Activated CD4-positive, alpha-beta memory T cell treated with anti-CD3 and anti-CD28 coated beads, Interleukin-2, amount 10 ng/mL, durations not matched to agents 7 days and 5 days (primary cell): ENCODE data around the gene PPP1R9A. TPM values are rescaled to one million over a fixed set of nuclear protein-coding genes. Genes with fewer than 3 reads are reported as not detected.

Experiments
- CTCF ChIA-PET: fragments of 350-600 bp; sonication (Branson Sonifier 250); formaldehyde crosslinking; loops from one replicate; lab custom pipeline; 2021; ENCODE audit warnings: antibody characterized with exemption, inconsistent platforms; lab: Charles Lee
- POLR2A ChIA-PET: fragments of 350-600 bp; sonication (Branson Sonifier 250); formaldehyde crosslinking; loops from one replicate; lab custom pipeline; 2021; ENCODE audit warnings: antibody characterized with exemption; lab: Charles Lee
- DNase-seq: peaks from one replicate; pipeline ENCODE4 v3.0.0-alpha.2; 2020
- H3K27ac Mint-ChIP-seq: one replicate; pipeline ENCODE4 v1.8.0; 2021; ENCODE audit warnings: mild to moderate bottlenecking, mixed read lengths
- H3K27me3 Mint-ChIP-seq: one replicate; pipeline ENCODE4 v1.8.0; 2021; ENCODE audit warnings: mixed read lengths
- H3K36me3 Mint-ChIP-seq: one replicate; pipeline ENCODE4 v1.8.0; 2021; ENCODE audit warnings: low read depth, mixed read lengths
- H3K4me1 Mint-ChIP-seq: one replicate; pipeline ENCODE4 v1.8.0; 2021; ENCODE audit warnings: mixed read lengths
- H3K4me3 Mint-ChIP-seq: one replicate; pipeline ENCODE4 v1.8.0; 2021; ENCODE audit warnings: mild to moderate bottlenecking, mixed read lengths
- H3K9me3 Mint-ChIP-seq: one replicate; pipeline ENCODE4 v1.8.0; 2021; ENCODE audit warnings: mixed read lengths
- total RNA-seq, 2 experiments: library from RNA; stranded (reverse); gene quantifications; one replicate each; pipeline ENCODE4 v1.2.3, GENCODE V29; 2021

PPP1R9A gene
- total RNA-seq, 2 experiments from 2014 or later = not detected

GRCh38 chr7:95041031-95041430, 133.6 kb downstream of the PPP1R9A start:
- no peak overlapping the region for H3K4me3 Mint-ChIP-seq
- H3K27ac Mint-ChIP-seq = no peak overlapping the region
- no peaks in the 10 kb centered on the region for H3K4me1 Mint-ChIP-seq
- ChIA-PET POLR2A (no interaction called here), CTCF (no interaction called here)
- no peaks in the 10 kb centered on the region for H3K36me3 Mint-ChIP-seq
- no peak for DNase-seq
- no peaks in the 10 kb centered on the region for H3K9me3 Mint-ChIP-seq
- no peaks in the 10 kb centered on the region for H3K27me3 Mint-ChIP-seq

GRCh38 chr7:95045236-95045923, 138.0 kb downstream of the PPP1R9A start:
- Mint-ChIP-seq H3K9me3 (no peaks in the 10 kb centered on the region), H3K4me3 (no peak overlapping the region), H3K27me3 (no peaks in the 10 kb centered on the region), H3K27ac (no peak overlapping the region), H3K36me3 (no peaks in the 10 kb centered on the region), H3K4me1 (no peaks in the 10 kb centered on the region)
- POLR2A ChIA-PET = no interaction called here
- CTCF ChIA-PET = no interaction called here
- no peak for DNase-seq

GRCh38 chr7:95046494-95047240, 139.3 kb downstream of the PPP1R9A start:
- ChIA-PET POLR2A (no interaction called here), CTCF (no interaction called here)
- Mint-ChIP-seq H3K4me1 (no peaks in the 10 kb centered on the region), H3K27ac (no peak overlapping the region), H3K27me3 (no peaks in the 10 kb centered on the region), H3K9me3 (no peaks in the 10 kb centered on the region), H3K36me3 (no peaks in the 10 kb centered on the region), H3K4me3 (no peak overlapping the region)
- no peak for DNase-seq

- Mint-ChIP-seq H3K4me1 (no peaks in the 10 kb centered on the region), H3K36me3 (no peaks in the 10 kb centered on the region), H3K27me3 (no peaks in the 10 kb centered on the region), H3K27ac (no peak overlapping the region), H3K9me3 (no peaks in the 10 kb centered on the region), H3K4me3 (no peak overlapping the region)
- ChIA-PET POLR2A (no interaction called here), CTCF (no interaction called here)
- DNase-seq = no peak
Observed at GRCh38 chr7:95047291-95047690, 139.9 kb downstream of the PPP1R9A start.

- no peaks in the 10 kb centered on the region for H3K27me3 Mint-ChIP-seq
- no peaks in the 10 kb centered on the region for H3K9me3 Mint-ChIP-seq
- ChIA-PET CTCF (no interaction called here), POLR2A (no interaction called here)
- H3K36me3 Mint-ChIP-seq = no peaks in the 10 kb centered on the region
- no peak overlapping the region for H3K4me3 Mint-ChIP-seq
- DNase-seq = no peak
- H3K27ac Mint-ChIP-seq = no peak overlapping the region
- H3K4me1 Mint-ChIP-seq = no peaks in the 10 kb centered on the region
Observed at GRCh38 chr7:95052566-95053094, 145.2 kb downstream of the PPP1R9A start.

- Mint-ChIP-seq H3K4me3 (no peak overlapping the region), H3K4me1 (no peaks in the 10 kb centered on the region), H3K9me3 (no peaks in the 10 kb centered on the region), H3K27ac (no peak overlapping the region), H3K27me3 (no peaks in the 10 kb centered on the region), H3K36me3 (no peaks in the 10 kb centered on the region)
- POLR2A ChIA-PET = no interaction called here
- CTCF ChIA-PET = no interaction called here
- no peak for DNase-seq
Observed at GRCh38 chr7:95054386-95054785, 147.0 kb downstream of the PPP1R9A start.

- H3K27me3 Mint-ChIP-seq = no peaks in the 10 kb centered on the region
- ChIA-PET CTCF (no interaction called here), POLR2A (no interaction called here)
- no peak for DNase-seq
- H3K36me3 Mint-ChIP-seq = no peaks in the 10 kb centered on the region
- no peaks in the 10 kb centered on the region for H3K9me3 Mint-ChIP-seq
- no peaks in the 10 kb centered on the region for H3K4me1 Mint-ChIP-seq
- H3K27ac Mint-ChIP-seq = no peak overlapping the region
- no peak overlapping the region for H3K4me3 Mint-ChIP-seq
Observed at GRCh38 chr7:95055295-95055694, 147.9 kb downstream of the PPP1R9A start.

GRCh38 chr7:95056107-95056739, 148.8 kb downstream of the PPP1R9A start:
- CTCF ChIA-PET = no interaction called here
- POLR2A ChIA-PET = no interaction called here
- H3K4me3 Mint-ChIP-seq = no peak overlapping the region
- no peak overlapping the region for H3K27ac Mint-ChIP-seq
- no peak for DNase-seq
- H3K4me1 Mint-ChIP-seq = no peaks in the 10 kb centered on the region
- H3K36me3 Mint-ChIP-seq = no peaks in the 10 kb centered on the region
- H3K27me3 Mint-ChIP-seq = no peaks in the 10 kb centered on the region
- H3K9me3 Mint-ChIP-seq = no peaks in the 10 kb centered on the region

GRCh38 chr7:95056901-95057300, 149.5 kb downstream of the PPP1R9A start:
- Mint-ChIP-seq H3K9me3 (no peaks in the 10 kb centered on the region), H3K4me1 (no peaks in the 10 kb centered on the region), H3K36me3 (no peaks in the 10 kb centered on the region), H3K27ac (no peak overlapping the region), H3K4me3 (no peak overlapping the region), H3K27me3 (no peaks in the 10 kb centered on the region)
- no peak for DNase-seq
- ChIA-PET CTCF (no interaction called here), POLR2A (no interaction called here)

- H3K27ac Mint-ChIP-seq = no peak overlapping the region
- no peaks in the 10 kb centered on the region for H3K27me3 Mint-ChIP-seq
- H3K9me3 Mint-ChIP-seq = no peaks in the 10 kb centered on the region
- no peak for DNase-seq
- CTCF ChIA-PET = no interaction called here
- POLR2A ChIA-PET = no interaction called here
- H3K4me1 Mint-ChIP-seq = no peaks in the 10 kb centered on the region
- no peaks in the 10 kb centered on the region for H3K36me3 Mint-ChIP-seq
- no peak overlapping the region for H3K4me3 Mint-ChIP-seq
Observed at GRCh38 chr7:95059842-95060313, 152.5 kb downstream of the PPP1R9A start.

GRCh38 chr7:95062901-95063300, 155.5 kb downstream of the PPP1R9A start:
- no peaks in the 10 kb centered on the region for H3K27me3 Mint-ChIP-seq
- POLR2A ChIA-PET = no interaction called here
- no peak overlapping the region for H3K4me3 Mint-ChIP-seq
- no peaks in the 10 kb centered on the region for H3K36me3 Mint-ChIP-seq
- CTCF ChIA-PET = no interaction called here
- no peak for DNase-seq
- no peaks in the 10 kb centered on the region for H3K9me3 Mint-ChIP-seq
- H3K27ac Mint-ChIP-seq = no peak overlapping the region
- H3K4me1 Mint-ChIP-seq = no peaks in the 10 kb centered on the region

GRCh38 chr7:95066737-95067530, 159.5 kb downstream of the PPP1R9A start:
- CTCF ChIA-PET = no interaction called here
- DNase-seq = no peak
- POLR2A ChIA-PET = no interaction called here
- no peaks in the 10 kb centered on the region for H3K36me3 Mint-ChIP-seq
- H3K27ac Mint-ChIP-seq = no peak overlapping the region
- H3K4me3 Mint-ChIP-seq = no peak overlapping the region
- no peaks in the 10 kb centered on the region for H3K9me3 Mint-ChIP-seq
- no peaks in the 10 kb centered on the region for H3K27me3 Mint-ChIP-seq
- H3K4me1 Mint-ChIP-seq = no peaks in the 10 kb centered on the region
